K562 (cell line): ENCODE data around the gene TCTN3.

Experiments
- CAMTA2 ChIP-seq: fragments of 250-450 bp; sonication (Bioruptor Pico); conservative IDR thresholded peaks from 2 replicates; pipeline ENCODE4 v1.5.1; 2022
- CEBPB ChIP-seq: fragments of 450-650 bp; IDR thresholded peaks from 2 replicates; pipeline ENCODE4 v1.6.1; 2016; ENCODE audit warnings: missing genetic modification characterization, missing compliant biosample characterization
- CHD2 ChIP-seq: IDR thresholded peaks from 2 replicates; pipeline ENCODE4 v1.6.1; 2011; ENCODE audit warnings: low read depth, low read length
- FOSL1 ChIP-seq: fragments of 200-800 bp; sonication (Bioruptor generic); conservative IDR thresholded peaks from 2 replicates; pipeline ENCODE4 v1.6.1; 2016; ENCODE audit warnings: missing genetic modification characterization, missing compliant biosample characterization
- KLF10 ChIP-seq: fragments of 250-450 bp; sonication (Bioruptor Pico); IDR thresholded peaks from 2 replicates; pipeline ENCODE4 v1.6.1; 2021; ENCODE audit warnings: matching md5 sums
- LCOR ChIP-seq: sonication (generic); formaldehyde crosslinking; IDR thresholded peaks from 2 replicates; pipeline ENCODE4 v1.8.0; 2022; ENCODE audit warnings: mild to moderate bottlenecking, missing genetic modification reagents
- POLR2AphosphoS5 ChIP-seq: IDR thresholded peaks from 2 replicates; pipeline ENCODE4 v1.6.1; 2011; ENCODE audit warnings: mild to moderate bottlenecking, low read depth, low read length, moderate library complexity; ENCODE audit not compliant: control insufficient read depth, insufficient read depth
- RFX5 ChIP-seq: IDR thresholded peaks from 2 replicates; pipeline ENCODE4 v1.6.1; 2011; ENCODE audit warnings: low read depth, mild to moderate bottlenecking, improper control_type of control experiment, low read length
- SAFB2 ChIP-seq: fragments of 200-400 bp; formaldehyde crosslinking; IDR thresholded peaks from 2 replicates; pipeline ENCODE4 v1.6.1; 2018; ENCODE audit warnings: borderline replicate concordance, low read length, low read depth, moderate library complexity; ENCODE audit not compliant: severe bottlenecking
- SMC3 ChIP-seq: conservative IDR thresholded peaks from 2 replicates; pipeline ENCODE4 v1.6.1; 2011; ENCODE audit warnings: low read depth, low read length, improper control_type of control experiment; ENCODE audit not compliant: insufficient read depth
- TF ChIP-seq, protein P1 (sequence below), 3 experiments: IDR thresholded peaks in 2 of 3; conservative IDR thresholded peaks in 1 of 3; 2 replicates each; pipeline ENCODE4 v1.5.1; 2011 to 2012; ENCODE audit warnings: low read length in 3 of 3, mild to moderate bottlenecking in 3 of 3, control low read depth in 2 of 3, improper control_type of control experiment in 1 of 3, inconsistent platforms in 1 of 3, low read depth in 1 of 3, mixed read lengths in 1 of 3, moderate library complexity in 1 of 3; ENCODE audit not compliant: insufficient read depth in 2 of 3
- TF ChIP-seq, protein P2 (sequence below): sonication (generic); formaldehyde crosslinking; IDR thresholded peaks from 2 replicates; pipeline ENCODE4 v1.8.0; 2022; ENCODE audit warnings: mild to moderate bottlenecking, missing genetic modification reagents

DNA sequence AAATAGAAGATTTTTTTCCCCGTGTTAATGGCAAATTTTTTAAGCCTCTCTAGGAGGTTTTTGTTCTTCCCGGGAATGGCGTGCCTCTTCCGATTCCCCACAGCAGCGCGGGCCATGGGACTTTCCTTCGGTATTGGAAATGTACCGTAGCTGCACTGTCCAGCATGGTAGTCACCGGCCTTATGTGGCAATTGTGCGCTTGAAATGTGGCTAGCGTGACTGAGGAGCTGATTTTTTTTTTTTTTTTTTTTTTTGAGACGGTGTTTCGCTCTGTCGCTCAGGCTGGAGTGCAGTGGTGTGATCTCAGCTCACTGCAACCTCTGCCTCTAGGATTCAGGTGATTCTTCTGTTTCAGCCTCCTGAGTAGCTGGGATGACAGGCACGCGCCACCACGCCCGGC lies 938 bp upstream of the TCTN3 start:
- TF ChIP-seq RFX5 (no peak), LCOR (CRISPR knock-in tag) (no peak), CHD2 (no peak), CEBPB (tag) (no peak), CAMTA2 (no peak), FOSL1 (tag) (no peak), SMC3 (no peak), POLR2AphosphoS5 (no peak), SAFB2 (no peak), KLF10 (no peak)
- TF ChIP-seq, protein P1, sequence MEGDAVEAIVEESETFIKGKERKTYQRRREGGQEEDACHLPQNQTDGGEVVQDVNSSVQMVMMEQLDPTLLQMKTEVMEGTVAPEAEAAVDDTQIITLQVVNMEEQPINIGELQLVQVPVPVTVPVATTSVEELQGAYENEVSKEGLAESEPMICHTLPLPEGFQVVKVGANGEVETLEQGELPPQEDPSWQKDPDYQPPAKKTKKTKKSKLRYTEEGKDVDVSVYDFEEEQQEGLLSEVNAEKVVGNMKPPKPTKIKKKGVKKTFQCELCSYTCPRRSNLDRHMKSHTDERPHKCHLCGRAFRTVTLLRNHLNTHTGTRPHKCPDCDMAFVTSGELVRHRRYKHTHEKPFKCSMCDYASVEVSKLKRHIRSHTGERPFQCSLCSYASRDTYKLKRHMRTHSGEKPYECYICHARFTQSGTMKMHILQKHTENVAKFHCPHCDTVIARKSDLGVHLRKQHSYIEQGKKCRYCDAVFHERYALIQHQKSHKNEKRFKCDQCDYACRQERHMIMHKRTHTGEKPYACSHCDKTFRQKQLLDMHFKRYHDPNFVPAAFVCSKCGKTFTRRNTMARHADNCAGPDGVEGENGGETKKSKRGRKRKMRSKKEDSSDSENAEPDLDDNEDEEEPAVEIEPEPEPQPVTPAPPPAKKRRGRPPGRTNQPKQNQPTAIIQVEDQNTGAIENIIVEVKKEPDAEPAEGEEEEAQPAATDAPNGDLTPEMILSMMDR (IDR thresholded peaks at IDR 0.05 in 2 of 3, conservative IDR thresholded peaks at IDR 0.05 in 1 of 3; ENCODE audit: insufficient read depth in 2 of 3, low read depth in 1 of 3, low read length in 3 of 3) = no peak
- TF ChIP-seq, protein P2, sequence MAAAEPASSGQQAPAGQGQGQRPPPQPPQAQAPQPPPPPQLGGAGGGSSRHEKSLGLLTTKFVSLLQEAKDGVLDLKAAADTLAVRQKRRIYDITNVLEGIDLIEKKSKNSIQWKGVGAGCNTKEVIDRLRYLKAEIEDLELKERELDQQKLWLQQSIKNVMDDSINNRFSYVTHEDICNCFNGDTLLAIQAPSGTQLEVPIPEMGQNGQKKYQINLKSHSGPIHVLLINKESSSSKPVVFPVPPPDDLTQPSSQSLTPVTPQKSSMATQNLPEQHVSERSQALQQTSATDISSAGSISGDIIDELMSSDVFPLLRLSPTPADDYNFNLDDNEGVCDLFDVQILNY = no peak
